Memory B cell (primary cell): Measurements from ENCODE around the gene GSTO2.

Source experiments
- ATAC-seq: fragments of 150-1000 bp; cut with Tn5 transposase; 2 replicates; pipeline ENCODE4 v1.10.0; 2021; ENCODE audit warnings: low read depth, mild to moderate bottlenecking, moderate library complexity
- DNase-seq, 2 donors: peaks; one replicate each; pipeline ENCODE4 v3.0.0; 2022; ENCODE audit warnings: low spot score in 2 of 2
- H3K27ac Mint-ChIP-seq: one replicate; pipeline ENCODE4 v1.8.0; 2022; ENCODE audit warnings: mild to moderate bottlenecking, moderate library complexity, mixed read lengths
- H3K27me3 Mint-ChIP-seq: one replicate; pipeline ENCODE4 v1.8.0; 2022; ENCODE audit warnings: mixed read lengths
- H3K36me3 Mint-ChIP-seq: one replicate; pipeline ENCODE4 v1.8.0; 2022; ENCODE audit warnings: mild to moderate bottlenecking, mixed read lengths
- H3K4me1 Mint-ChIP-seq: one replicate; pipeline ENCODE4 v1.8.0; 2022; ENCODE audit warnings: mixed read lengths
- H3K4me3 Mint-ChIP-seq: one replicate; pipeline ENCODE4 v1.8.0; 2022; ENCODE audit warnings: mild to moderate bottlenecking, moderate library complexity, mixed read lengths
- H3K9me3 Mint-ChIP-seq: one replicate; pipeline ENCODE4 v1.8.0; 2022; ENCODE audit warnings: mixed read lengths

The GSTO2 gene

GRCh38 chr10:104348601-104349000, 79.6 kb downstream of the GSTO2 start:
- H3K27me3 Mint-ChIP-seq: no peaks in the 10 kb centered on the region
- H3K4me1 Mint-ChIP-seq: peaks cover 19% of the 10 kb centered on the region
- DNase-seq (no peak), ATAC-seq (no peak)
- no peak overlapping the region for H3K27ac Mint-ChIP-seq
- H3K9me3 Mint-ChIP-seq: no peaks in the 10 kb centered on the region
- no peak overlapping the region for H3K4me3 Mint-ChIP-seq
- no peaks in the 10 kb centered on the region for H3K36me3 Mint-ChIP-seq

GRCh38 chr10:104349623-104350126, 80.7 kb downstream of the GSTO2 start:
- ATAC-seq (peak; percentile 65), DNase-seq (peak; percentile 39 to 58)
- H3K27ac Mint-ChIP-seq: no peak overlapping the region
- peaks cover 19% of the 10 kb centered on the region for H3K4me1 Mint-ChIP-seq
- no peaks in the 10 kb centered on the region for H3K36me3 Mint-ChIP-seq
- no peaks in the 10 kb centered on the region for H3K9me3 Mint-ChIP-seq
- no peaks in the 10 kb centered on the region for H3K27me3 Mint-ChIP-seq
- H3K4me3 Mint-ChIP-seq: no peak overlapping the region

DNA sequence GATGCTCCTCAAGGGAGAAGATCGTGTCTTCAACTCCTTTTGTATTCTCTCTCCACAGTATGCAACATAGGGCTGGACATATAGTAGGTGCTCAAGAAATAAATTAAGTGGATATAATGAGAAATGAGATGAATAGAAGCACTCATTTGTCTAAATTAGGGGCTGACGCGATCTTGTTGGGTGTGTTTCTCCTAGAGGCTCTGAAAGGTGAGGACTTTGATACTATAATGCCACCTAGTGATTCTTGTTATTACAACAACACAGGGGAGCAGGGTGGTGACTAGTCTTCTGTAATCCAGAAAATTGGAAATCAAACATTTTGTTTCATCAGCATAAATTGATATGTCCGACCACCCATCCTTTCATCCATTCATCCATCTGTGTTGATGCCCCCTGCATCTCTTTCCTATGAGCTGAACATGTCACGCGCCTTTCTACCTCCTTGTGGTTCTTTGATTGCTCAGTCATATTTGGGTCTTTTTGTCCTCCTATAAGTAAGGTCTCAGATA, 81.2 kb downstream of the GSTO2 start:
- H3K4me3 Mint-ChIP-seq: no peak overlapping the region
- peaks cover 19% of the 10 kb centered on the region for H3K4me1 Mint-ChIP-seq
- no peak overlapping the region for H3K27ac Mint-ChIP-seq
- H3K27me3 Mint-ChIP-seq: no peaks in the 10 kb centered on the region
- H3K36me3 Mint-ChIP-seq: no peaks in the 10 kb centered on the region
- ATAC-seq (peak; percentile 62), DNase-seq (peak in 1 of 2 donors; percentile 59)
- H3K9me3 Mint-ChIP-seq: no peaks in the 10 kb centered on the region

GRCh38 chr10:104351061-104351702, 82.2 kb downstream of the GSTO2 start:
- Mint-ChIP-seq H3K4me1 (peaks cover 16% of the 10 kb centered on the region), H3K36me3 (no peaks in the 10 kb centered on the region), H3K9me3 (no peaks in the 10 kb centered on the region), H3K4me3 (no peak overlapping the region), H3K27me3 (no peaks in the 10 kb centered on the region), H3K27ac (peak overlapping the region; percentile 38)
- DNase-seq: no peak
- no peak for ATAC-seq

GRCh38 chr10:104351919-104352318, 82.9 kb downstream of the GSTO2 start:
- Mint-ChIP-seq H3K27ac (peak overlapping the region; percentile 38), H3K4me3 (peak overlapping the region; percentile 57), H3K36me3 (no peaks in the 10 kb centered on the region), H3K4me1 (peaks cover 16% of the 10 kb centered on the region), H3K27me3 (no peaks in the 10 kb centered on the region), H3K9me3 (no peaks in the 10 kb centered on the region)
- DNase-seq: no peak
- no peak for ATAC-seq

DNA sequence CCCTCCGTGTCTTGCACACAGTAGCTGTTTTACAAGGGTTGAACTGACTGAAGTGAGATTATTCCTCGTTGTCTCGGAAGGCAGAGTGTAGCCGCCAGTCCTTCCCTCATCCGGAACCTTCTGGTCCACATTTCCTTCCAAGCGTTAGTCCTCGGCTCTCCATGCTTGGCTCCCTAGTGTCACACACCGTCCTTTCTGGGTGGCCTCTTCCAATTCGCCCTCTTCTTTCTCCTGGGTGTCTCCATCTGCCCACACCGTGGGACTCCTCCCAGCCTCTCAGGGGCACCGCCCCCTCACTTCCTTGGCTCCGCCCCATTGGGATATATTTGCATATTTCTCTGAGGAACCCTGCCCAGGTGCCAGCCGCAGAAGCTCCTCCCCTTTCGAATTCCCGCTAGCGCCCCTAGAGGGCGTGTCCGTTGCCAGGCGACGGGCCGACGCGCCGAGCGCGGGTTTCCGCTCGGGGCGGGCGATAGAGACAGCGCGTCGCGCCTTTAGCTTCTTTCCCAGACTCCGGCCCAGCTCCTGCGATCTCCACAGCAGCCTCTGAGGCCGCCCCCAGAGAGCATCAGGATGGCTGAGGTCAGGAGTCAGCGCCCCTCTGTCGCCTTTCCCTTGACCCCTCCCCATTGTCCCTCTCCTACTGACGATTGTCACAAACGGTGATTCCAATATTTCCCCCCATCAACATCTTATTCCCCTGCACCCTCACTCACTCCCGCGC, 84.5 kb downstream of the GSTO2 start, which contains the start of gene CFAP58:
Gene CFAP58 (plus strand): TSS at position 509 of the 724 bp plus-strand sequence. CDS start 65 bp downstream, at position 574.
- peaks cover 9% of the 10 kb centered on the region for H3K4me1 Mint-ChIP-seq
- DNase-seq: peak; percentile 93
- H3K36me3 Mint-ChIP-seq: no peaks in the 10 kb centered on the region
- no peaks in the 10 kb centered on the region for H3K9me3 Mint-ChIP-seq
- peak; percentile 67 for ATAC-seq
- H3K27ac Mint-ChIP-seq: peak within 1 kb of the TSS; percentile 38
- H3K4me3 Mint-ChIP-seq: peak within 1 kb of the TSS; percentile 57
- no peaks in the 10 kb centered on the region for H3K27me3 Mint-ChIP-seq
